Spinal cord (tissue), 10 donors: ENCODE measurements around the gene TNFSF12. TPM values are rescaled to one million over a fixed set of nuclear protein-coding genes. Genes with fewer than 3 reads are reported as not detected.

Experiments used
- DNase-seq, 6 donors: peaks; one replicate each; pipeline versions ENCODE4 v3.0.0 to v3.0.0-alpha.2; 2013 to 2015; ENCODE audit warnings: low spot score in 6 of 6, low read depth in 4 of 6
- H3K27ac ChIP-seq: one replicate; pipeline ENCODE4 v1.5.1; 2013; ENCODE audit warnings: low read depth, low read length, control low read depth
- H3K27me3 ChIP-seq: one replicate; pipeline ENCODE4 v1.6.1; 2013; ENCODE audit warnings: low read length; ENCODE audit not compliant: control insufficient read depth, insufficient read depth
- H3K36me3 ChIP-seq: one replicate; pipeline ENCODE4 v1.6.1; 2013; ENCODE audit warnings: low read length; ENCODE audit not compliant: control insufficient read depth, insufficient read depth
- H3K4me1 ChIP-seq: one replicate; pipeline ENCODE4 v1.6.1; 2013; ENCODE audit warnings: low read length; ENCODE audit not compliant: control insufficient read depth, insufficient read depth
- H3K4me3 ChIP-seq: one replicate; pipeline ENCODE4 v1.5.1; 2013; ENCODE audit warnings: low read depth, low read length, control low read depth
- H3K9me3 ChIP-seq: one replicate; pipeline ENCODE4 v1.6.1; 2013; ENCODE audit warnings: low read length; ENCODE audit not compliant: control insufficient read depth, insufficient read depth
- WGBS: methylation state at CpG from one replicate; pipeline ENCODE4 v1.1.5; 2013; ENCODE audit warnings: missing lambda C conversion rate; ENCODE audit not compliant: insufficient coverage; 5-methylcytosine and 5-hydroxymethylcytosine counted together
- polyA plus RNA-seq, 2 donors: library from polyadenylated mRNA; unstranded; fragments of 120-200 nt; gene quantifications; one replicate each; pipeline ENCODE4 v1.2.1, GENCODE V29; 2013; ENCODE audit not compliant: insufficient read length in 2 of 2
- total RNA-seq, 2 donors: library from RNA; depleted of rRNA in 1 of 2; stranded (reverse); fragments of 120-200 nt in 1 of 2; fragments of >200 nt in 1 of 2; gene quantifications; one replicate each; pipeline versions ENCODE4 v1.2.3 to v1.2.4, GENCODE V29; 2013 to 2014
- donor health status: healthy.

The TNFSF12 gene
- total and polyA plus RNA-seq, 4 donors, result 5.6 to 31.4 (median 19.5) TPM

- Histone ChIP-seq H3K4me3 (no peak overlapping the region), H3K36me3 (peaks cover 13% of the 10 kb centered on the region), H3K4me1 (peaks cover 47% of the 10 kb centered on the region), H3K27ac (peak overlapping the region; percentile 96), H3K27me3 (no peaks in the 10 kb centered on the region), H3K9me3 (no peaks in the 10 kb centered on the region)
- WGBS, result 89% methylated on average over 11 of the region's 12 CpGs
- no peak for DNase-seq
Measured at GRCh38 chr17:7556627-7557026, 7.8 kb downstream of the TNFSF12 start.

DNA sequence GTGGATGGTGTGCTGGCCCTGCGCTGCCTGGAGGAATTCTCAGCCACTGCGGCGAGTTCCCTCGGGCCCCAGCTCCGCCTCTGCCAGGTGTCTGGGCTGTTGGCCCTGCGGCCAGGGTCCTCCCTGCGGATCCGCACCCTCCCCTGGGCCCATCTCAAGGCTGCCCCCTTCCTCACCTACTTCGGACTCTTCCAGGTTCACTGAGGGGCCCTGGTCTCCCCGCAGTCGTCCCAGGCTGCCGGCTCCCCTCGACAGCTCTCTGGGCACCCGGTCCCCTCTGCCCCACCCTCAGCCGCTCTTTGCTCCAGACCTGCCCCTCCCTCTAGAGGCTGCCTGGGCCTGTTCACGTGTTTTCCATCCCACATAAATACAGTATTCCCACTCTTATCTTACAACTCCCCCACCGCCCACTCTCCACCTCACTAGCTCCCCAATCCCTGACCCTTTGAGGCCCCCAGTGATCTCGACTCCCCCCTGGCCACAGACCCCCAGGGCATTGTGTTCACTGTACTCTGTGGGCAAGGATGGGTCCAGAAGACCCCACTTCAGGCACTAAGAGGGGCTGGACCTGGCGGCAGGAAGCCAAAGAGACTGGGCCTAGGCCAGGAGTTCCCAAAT is 8.4 kb downstream of the TNFSF12 start:
- Histone ChIP-seq H3K4me1 (peaks cover 49% of the 10 kb centered on the region), H3K27me3 (no peaks in the 10 kb centered on the region), H3K4me3 (no peak overlapping the region), H3K9me3 (no peaks in the 10 kb centered on the region), H3K27ac (peak overlapping the region; percentile 96), H3K36me3 (peaks cover 13% of the 10 kb centered on the region)
- WGBS, result 56% methylated on average over 18 of the region's 19 CpGs
- no peak for DNase-seq

DNA sequence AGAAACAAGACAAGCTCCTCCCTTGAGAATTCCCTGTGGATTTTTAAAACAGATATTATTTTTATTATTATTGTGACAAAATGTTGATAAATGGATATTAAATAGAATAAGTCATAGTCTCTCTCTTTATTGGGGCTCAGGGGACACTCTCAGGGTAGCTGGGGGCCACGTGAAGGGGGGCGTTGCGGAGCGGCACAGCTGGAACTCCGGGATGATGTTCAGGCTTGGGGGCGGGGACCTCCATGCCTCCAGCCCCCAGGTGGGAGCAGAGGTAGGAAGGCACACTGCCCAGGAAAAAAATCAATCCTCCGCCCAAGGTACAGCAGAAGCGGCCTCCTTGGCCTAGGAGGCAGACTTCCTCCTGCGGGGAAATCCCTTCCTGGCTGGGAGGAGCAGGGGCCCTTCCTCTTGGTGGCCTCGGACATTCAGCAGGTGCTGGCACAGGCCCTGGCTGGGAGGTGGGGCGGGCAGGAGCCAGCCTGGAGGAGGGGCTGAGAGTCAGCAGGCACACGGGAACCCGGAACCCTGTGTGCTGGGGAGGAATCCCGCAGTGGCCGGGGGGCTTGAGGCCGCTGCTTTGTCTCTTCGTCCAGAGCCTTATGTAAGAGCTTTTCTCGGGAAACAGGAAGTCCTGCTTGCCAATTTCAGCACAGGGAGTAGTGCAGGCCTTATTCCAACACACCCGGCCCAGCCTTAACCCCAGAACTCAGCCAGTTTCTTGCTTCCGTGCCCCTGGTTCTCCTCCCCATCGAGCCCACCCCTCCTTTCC is 9.1 kb downstream of the TNFSF12 start:
- Histone ChIP-seq H3K36me3 (peaks cover 14% of the 10 kb centered on the region), H3K27me3 (no peaks in the 10 kb centered on the region), H3K4me3 (peak overlapping the region; percentile 4), H3K4me1 (peaks cover 56% of the 10 kb centered on the region), H3K27ac (peak overlapping the region; percentile 96), H3K9me3 (no peaks in the 10 kb centered on the region)
- peak in 2 of 6 donors; percentile 20 to 85 for DNase-seq
- WGBS, result 27% methylated on average over 21 of the region's 21 CpGs

GRCh38 chr17:7558544-7559319 is 9.9 kb downstream of the TNFSF12 start, which contains the start of gene TNFSF13:
TSS of gene TNFSF13 (plus strand) at chr17:7558750. CDS start at chr17:7559040, 290 bp downstream.
- peak within 1 kb of the TSS; percentile 96 for H3K27ac ChIP-seq
- H3K27me3 ChIP-seq, result no peaks in the 10 kb centered on the region
- H3K36me3 ChIP-seq, result peaks cover 22% of the 10 kb centered on the region
- no peaks in the 10 kb centered on the region for H3K9me3 ChIP-seq
- 69% methylated on average over 11 of the region's 16 CpGs for WGBS
- H3K4me3 ChIP-seq, result peak within 1 kb of the TSS; percentile 4
- H3K4me1 ChIP-seq, result peaks cover 63% of the 10 kb centered on the region
- no peak for DNase-seq

GRCh38 chr17:7559320-7560171 is 10.7 kb downstream of the TNFSF12 start:
- no peak overlapping the region for H3K4me3 ChIP-seq
- H3K27me3 ChIP-seq, result no peaks in the 10 kb centered on the region
- peaks cover 29% of the 10 kb centered on the region for H3K36me3 ChIP-seq
- peaks cover 65% of the 10 kb centered on the region for H3K4me1 ChIP-seq
- no peak for DNase-seq
- WGBS, result 88% methylated on average over 9 of the region's 18 CpGs
- H3K9me3 ChIP-seq, result no peaks in the 10 kb centered on the region
- H3K27ac ChIP-seq, result peak overlapping the region; percentile 96

DNA sequence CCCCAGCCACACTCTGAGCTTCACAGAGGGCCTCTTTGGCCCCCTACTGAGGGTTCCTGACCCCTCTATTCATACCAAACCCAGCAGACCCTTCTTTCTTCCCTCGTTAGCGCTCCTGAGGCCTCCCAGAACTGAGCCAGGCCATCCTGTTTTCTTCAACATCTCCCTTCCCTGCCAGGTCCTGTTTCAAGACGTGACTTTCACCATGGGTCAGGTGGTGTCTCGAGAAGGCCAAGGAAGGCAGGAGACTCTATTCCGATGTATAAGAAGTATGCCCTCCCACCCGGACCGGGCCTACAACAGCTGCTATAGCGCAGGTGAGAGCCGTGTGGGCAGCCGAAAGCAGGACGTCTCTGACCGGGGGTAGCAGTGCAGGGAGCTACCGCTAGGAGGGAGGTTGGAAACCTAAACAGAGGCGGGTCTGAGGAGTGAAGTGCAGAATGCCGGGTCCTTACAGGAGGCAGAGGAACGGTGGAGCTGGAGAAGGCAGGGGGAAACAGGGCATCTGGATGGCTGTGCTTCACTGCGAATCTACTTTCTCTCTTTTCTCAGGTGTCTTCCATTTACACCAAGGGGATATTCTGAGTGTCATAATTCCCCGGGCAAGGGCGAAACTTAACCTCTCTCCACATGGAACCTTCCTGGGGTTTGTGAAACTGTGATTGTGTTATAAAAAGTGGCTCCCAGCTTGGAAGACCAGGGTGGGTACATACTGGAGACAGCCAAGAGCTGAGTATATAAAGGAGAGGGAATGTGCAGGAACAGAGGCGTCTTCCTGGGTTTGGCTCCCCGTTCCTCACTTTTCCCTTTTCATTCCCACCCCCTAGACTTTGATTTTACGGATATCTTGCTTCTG is 11.5 kb downstream of the TNFSF12 start:
- Histone ChIP-seq H3K9me3 (no peaks in the 10 kb centered on the region), H3K36me3 (peaks cover 37% of the 10 kb centered on the region), H3K4me1 (peaks cover 65% of the 10 kb centered on the region), H3K27ac (peak overlapping the region; percentile 96), H3K27me3 (no peaks in the 10 kb centered on the region), H3K4me3 (peak overlapping the region; percentile 85)
- 17% methylated on average over 16 of the region's 22 CpGs for whole genome bisulfite sequencing
- peak in 2 of 6 donors; percentile 73 to 85 for DNase-seq

DNA sequence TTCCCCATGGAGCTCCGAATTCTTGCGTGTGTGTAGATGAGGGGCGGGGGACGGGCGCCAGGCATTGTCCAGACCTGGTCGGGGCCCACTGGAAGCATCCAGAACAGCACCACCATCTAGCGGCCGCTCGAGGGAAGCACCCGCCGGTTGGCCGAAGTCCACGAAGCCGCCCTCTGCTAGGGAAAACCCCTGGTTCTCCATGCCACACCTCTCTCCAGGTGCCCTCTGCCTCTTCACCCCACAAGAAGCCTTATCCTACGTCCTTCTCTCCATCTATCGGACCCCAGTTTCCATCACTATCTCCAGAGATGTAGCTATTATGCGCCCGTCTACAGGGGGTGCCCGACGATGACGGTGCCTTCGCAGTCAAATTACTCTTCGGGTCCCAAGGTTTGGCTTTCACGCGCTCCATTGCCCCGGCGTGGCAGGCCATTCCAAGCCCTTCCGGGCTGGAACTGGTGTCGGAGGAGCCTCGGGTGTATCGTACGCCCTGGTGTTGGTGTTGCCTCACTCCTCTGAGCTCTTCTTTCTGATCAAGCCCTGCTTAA is 12.2 kb downstream of the TNFSF12 start:
- Histone ChIP-seq H3K4me1 (peaks cover 65% of the 10 kb centered on the region), H3K9me3 (no peaks in the 10 kb centered on the region)
- WGBS, result under 1% methylated on average over 32 of the region's 32 CpGs

GRCh38 chr17:7561589-7562207 is 12.8 kb downstream of the TNFSF12 start, which contains the start of gene SENP3:
TSS of gene SENP3 (plus strand) at chr17:7561919. CDS start at chr17:7563077, 1,158 bp downstream.
- no peaks in the 10 kb centered on the region for H3K9me3 ChIP-seq
- H3K4me1 ChIP-seq, result peaks cover 65% of the 10 kb centered on the region
- no peaks in the 10 kb centered on the region for H3K27me3 ChIP-seq
- DNase-seq, result peak; percentile 82 to 98 (median 88)
- peaks cover 48% of the 10 kb centered on the region for H3K36me3 ChIP-seq
- peak within 1 kb of the TSS; percentile 85 for H3K4me3 ChIP-seq
- under 1% methylated on average over 69 of the region's 82 CpGs for WGBS
- peak within 1 kb of the TSS; percentile 96 for H3K27ac ChIP-seq

More for the DNA sequence above, 12.2 kb downstream of the TNFSF12 start:
- Histone ChIP-seq H3K27me3 (no peaks in the 10 kb centered on the region), H3K27ac (peak overlapping the region; percentile 96), H3K36me3 (peaks cover 44% of the 10 kb centered on the region), H3K4me3 (peak overlapping the region; percentile 85)
- DNase-seq, result peak in 5 of 6 donors; percentile 69 to 96 (median 76)
